ENCODE data around the gene MCM5. TPM values are rescaled to one million over a fixed set of nuclear protein-coding genes. Genes with fewer than 3 reads are reported as not detected.
A peak's percentile ranks its signal among the peaks of the same experiment; 100 is the strongest.

The MCM5 gene
- total RNA-seq, 6 experiments from 2014 or later = 6.7 to 35.9 (median 13.4) TPM

DNA sequence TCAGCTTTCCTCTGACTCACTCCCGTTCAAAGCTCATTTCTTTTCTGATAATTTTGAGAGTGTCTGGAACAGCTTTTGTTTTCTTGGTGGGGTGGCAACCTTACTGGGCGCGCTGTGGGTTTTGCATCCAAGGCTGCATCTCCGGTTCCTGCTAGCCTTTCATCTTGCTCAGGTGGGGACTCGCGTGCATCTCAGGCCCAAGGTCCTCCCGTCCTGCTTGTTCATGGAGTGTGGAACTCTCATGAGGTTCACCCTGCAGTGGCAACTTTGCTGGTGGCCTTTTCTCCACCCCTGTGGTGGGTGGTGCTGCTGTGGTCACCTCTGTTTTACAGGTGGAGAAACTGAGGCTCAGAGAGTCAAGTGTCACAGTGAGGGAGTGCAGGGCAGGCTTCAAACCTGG is 25.6 kb downstream of the MCM5 start:
- no peak overlapping the region for H3K4me3 ChIP-seq
- WGBS (ENCODE audit: insufficient coverage, low coverage, low lambda C conversion rate, missing lambda C conversion rate) = 93% methylated on average over 4 of the region's 7 CpGs
- DNase-seq (no peak), ATAC-seq (no peak)
- no peak overlapping the region for H3K27ac ChIP-seq
- TF ChIP-seq, protein P1, sequence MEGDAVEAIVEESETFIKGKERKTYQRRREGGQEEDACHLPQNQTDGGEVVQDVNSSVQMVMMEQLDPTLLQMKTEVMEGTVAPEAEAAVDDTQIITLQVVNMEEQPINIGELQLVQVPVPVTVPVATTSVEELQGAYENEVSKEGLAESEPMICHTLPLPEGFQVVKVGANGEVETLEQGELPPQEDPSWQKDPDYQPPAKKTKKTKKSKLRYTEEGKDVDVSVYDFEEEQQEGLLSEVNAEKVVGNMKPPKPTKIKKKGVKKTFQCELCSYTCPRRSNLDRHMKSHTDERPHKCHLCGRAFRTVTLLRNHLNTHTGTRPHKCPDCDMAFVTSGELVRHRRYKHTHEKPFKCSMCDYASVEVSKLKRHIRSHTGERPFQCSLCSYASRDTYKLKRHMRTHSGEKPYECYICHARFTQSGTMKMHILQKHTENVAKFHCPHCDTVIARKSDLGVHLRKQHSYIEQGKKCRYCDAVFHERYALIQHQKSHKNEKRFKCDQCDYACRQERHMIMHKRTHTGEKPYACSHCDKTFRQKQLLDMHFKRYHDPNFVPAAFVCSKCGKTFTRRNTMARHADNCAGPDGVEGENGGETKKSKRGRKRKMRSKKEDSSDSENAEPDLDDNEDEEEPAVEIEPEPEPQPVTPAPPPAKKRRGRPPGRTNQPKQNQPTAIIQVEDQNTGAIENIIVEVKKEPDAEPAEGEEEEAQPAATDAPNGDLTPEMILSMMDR (IDR thresholded peaks at IDR 0.05) = no peak
- no peak for TF ChIP-seq POLR2A (IDR thresholded peaks at IDR 0.05)
- intact Hi-C loops (cut with DNase I) = no loop called here
- peaks cover 0 to 11% (median 0%) of the 10 kb centered on the region in 4 donors for H3K36me3 ChIP-seq
- no peaks in the 10 kb centered on the region for H3K9me3 ChIP-seq
- peaks cover 0 to 5% (median 0%) of the 10 kb centered on the region in 4 donors for H3K4me1 ChIP-seq
- H3K27me3 ChIP-seq = no peaks in the 10 kb centered on the region

DNA sequence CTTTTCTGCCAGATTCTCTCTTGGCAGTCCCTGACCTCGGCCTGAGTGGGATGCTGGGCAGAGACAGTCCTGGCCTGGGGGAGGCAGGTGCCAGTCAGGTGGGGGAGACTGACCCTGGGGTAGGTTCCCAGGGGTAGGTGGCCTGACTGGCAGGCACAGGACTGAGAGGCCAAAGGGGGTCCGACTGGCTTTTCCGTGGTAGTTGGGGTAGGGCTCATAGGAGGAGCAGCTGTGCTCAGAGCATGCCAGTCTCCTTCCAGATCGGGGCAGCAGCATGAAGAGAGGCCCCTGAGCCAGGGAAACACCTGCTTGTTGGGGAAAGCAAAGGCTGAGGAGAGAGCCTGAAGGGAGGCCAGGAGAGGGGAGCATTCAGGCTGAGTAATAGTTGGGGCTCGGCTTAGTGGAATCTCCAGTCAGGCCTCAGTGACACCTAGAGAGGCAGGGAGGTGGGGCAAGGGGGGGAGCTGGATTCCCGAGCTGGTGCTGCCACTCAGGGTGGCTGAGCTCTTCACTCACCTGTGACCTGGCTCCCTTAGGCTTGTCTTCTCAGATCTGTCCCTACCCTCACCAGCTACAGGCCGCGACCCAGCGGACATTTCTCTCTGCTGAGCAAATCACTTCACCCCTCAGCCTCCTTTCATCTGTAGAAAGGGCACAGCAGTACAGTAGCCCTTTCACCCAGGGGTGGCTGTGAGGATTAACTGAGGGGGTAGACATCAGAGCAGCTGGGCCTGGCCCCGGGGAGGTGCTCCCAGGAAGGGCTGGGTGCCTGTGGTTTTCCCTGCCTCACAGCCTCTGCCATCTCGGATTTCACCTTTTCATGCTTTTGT is 26.2 kb downstream of the MCM5 start:
- DNase-seq (no peak), ATAC-seq (no peak)
- no peaks in the 10 kb centered on the region for H3K9me3 ChIP-seq
- WGBS (ENCODE audit: insufficient coverage, low coverage, low lambda C conversion rate, missing lambda C conversion rate) = 73% methylated on average over 3 of the region's 11 CpGs
- H3K27me3 ChIP-seq = no peaks in the 10 kb centered on the region
- H3K27ac ChIP-seq = no peak overlapping the region
- H3K36me3 ChIP-seq = peaks cover 0 to 9% (median 0%) of the 10 kb centered on the region in 4 donors
- TF ChIP-seq, protein P1 (IDR thresholded peaks at IDR 0.05) = no peak
- TF ChIP-seq POLR2A (IDR thresholded peaks at IDR 0.05) = no peak
- H3K4me3 ChIP-seq = no peak overlapping the region
- intact Hi-C loops (cut with DNase I) = no loop called here
- H3K4me1 ChIP-seq = peaks cover 0 to 9% (median 0%) of the 10 kb centered on the region in 4 donors

DNA sequence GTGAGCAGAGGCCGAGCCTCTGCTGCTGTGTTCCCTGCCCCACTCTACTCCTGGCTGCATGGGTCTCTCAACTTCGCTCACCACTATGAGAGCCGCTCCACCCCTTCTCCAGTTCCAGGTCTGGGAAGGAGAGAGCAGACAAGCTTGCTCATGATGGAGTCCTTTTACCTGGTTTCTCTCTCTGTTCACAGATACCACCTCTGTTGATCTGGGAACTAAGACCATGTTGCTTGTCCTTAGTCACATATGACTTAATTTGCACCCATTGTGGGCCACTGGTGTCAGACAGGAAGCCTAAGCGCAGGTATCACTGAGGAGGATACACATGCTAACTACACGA is 26.8 kb downstream of the MCM5 start:
- Histone ChIP-seq H3K27ac (no peak overlapping the region), H3K36me3 (peaks cover 0 to 9% (median 0%) of the 10 kb centered on the region in 4 donors), H3K9me3 (no peaks in the 10 kb centered on the region), H3K4me1 (peaks cover 0 to 10% (median 0%) of the 10 kb centered on the region in 4 donors), H3K4me3 (no peak overlapping the region), H3K27me3 (no peaks in the 10 kb centered on the region)
- 86% methylated on average over 3 of the region's 5 CpGs for WGBS (ENCODE audit: insufficient coverage, low coverage, low lambda C conversion rate, missing lambda C conversion rate)
- DNase-seq = no peak
- no peak for ATAC-seq
- intact Hi-C loops (cut with DNase I) = no loop called here
- TF ChIP-seq POLR2A (IDR thresholded peaks at IDR 0.05) = no peak
- TF ChIP-seq, protein P1 (IDR thresholded peaks at IDR 0.05) = no peak

DNA sequence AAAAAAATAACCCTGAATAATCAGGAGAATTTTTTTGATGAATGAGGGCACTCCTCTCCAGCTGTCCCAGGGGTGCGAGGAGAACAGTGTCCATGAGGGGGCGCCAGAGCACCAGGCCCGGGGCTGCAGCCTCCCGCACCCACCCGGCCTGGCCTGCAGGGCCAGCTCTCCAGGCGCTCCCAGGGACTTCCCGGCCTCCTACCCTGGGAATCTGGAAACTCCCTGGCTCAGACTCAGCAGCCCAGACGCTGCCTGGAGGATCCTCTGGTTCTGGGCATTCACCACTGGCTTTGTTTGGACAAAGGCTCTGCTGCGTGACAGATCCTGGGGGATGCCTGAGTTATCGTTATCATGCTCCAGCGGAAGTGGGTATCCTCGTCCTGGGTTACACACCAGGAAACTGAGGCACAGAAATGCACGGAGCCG is 31.0 kb downstream of the MCM5 start:
- no peaks in the 10 kb centered on the region for H3K27me3 ChIP-seq
- WGBS (ENCODE audit: insufficient coverage, low coverage, low lambda C conversion rate, missing lambda C conversion rate) = 28% methylated on average over 2 of the region's 14 CpGs
- no peak overlapping the region for H3K27ac ChIP-seq
- peaks cover 0 to 10% (median 0%) of the 10 kb centered on the region in 4 donors for H3K4me1 ChIP-seq
- H3K9me3 ChIP-seq = peaks cover 0 to 4% (median 2%) of the 10 kb centered on the region in 4 donors
- DNase-seq (peak; percentile 84 to 92 (median 87)), ATAC-seq (peak; percentile 98 to 100 (median 99))
- TF ChIP-seq, protein P1 (IDR thresholded peaks at IDR 0.05) = peak; percentile 95 to 99 (median 97)
- TF ChIP-seq POLR2A (IDR thresholded peaks at IDR 0.05) = no peak
- intact Hi-C loops (cut with DNase I) = loop anchor here (5.0 kb wide), 1 partner anchor 151 kb away; no protein-coding TSS in a partner anchor
- no peaks in the 10 kb centered on the region for H3K36me3 ChIP-seq
- no peak overlapping the region for H3K4me3 ChIP-seq
